Stimulated activated memory B cell treated with anti-CD40 and anti-IgM and Interleukin-4, amounts not matched to agents 10 μg/mL and 1 μg/mL and 100 μg/mL, for 72 hours (primary cell): Measurements from ENCODE around the gene CCHCR1.

Experiments used
- ATAC-seq: fragments of 150-1000 bp; cut with Tn5 transposase; 2 replicates; pipeline ENCODE4 v1.10.0; 2021
- H3K27ac Mint-ChIP-seq: one replicate; pipeline ENCODE4 v1.8.0; 2022; ENCODE audit warnings: mild to moderate bottlenecking, mixed read lengths
- H3K27me3 Mint-ChIP-seq: one replicate; pipeline ENCODE4 v1.8.0; 2022; ENCODE audit warnings: mixed read lengths
- H3K36me3 Mint-ChIP-seq: one replicate; pipeline ENCODE4 v1.8.0; 2022; ENCODE audit warnings: mixed read lengths
- H3K4me1 Mint-ChIP-seq: one replicate; pipeline ENCODE4 v1.8.0; 2022; ENCODE audit warnings: mixed read lengths
- H3K4me3 Mint-ChIP-seq: one replicate; pipeline ENCODE4 v1.8.0; 2022; ENCODE audit warnings: mild to moderate bottlenecking, moderate library complexity, mixed read lengths
- H3K9me3 Mint-ChIP-seq: one replicate; pipeline ENCODE4 v1.8.0; 2022; ENCODE audit warnings: mixed read lengths

CCHCR1 gene

GRCh38 chr6:31158863-31159855 is 1.6 kb upstream of the CCHCR1 start:
- Mint-ChIP-seq H3K4me3 (peak overlapping the region; percentile 85), H3K27ac (peak overlapping the region; percentile 85), H3K4me1 (peaks cover 58% of the 10 kb centered on the region), H3K27me3 (no peaks in the 10 kb centered on the region), H3K36me3 (peaks cover 26% of the 10 kb centered on the region), H3K9me3 (no peaks in the 10 kb centered on the region)
- ATAC-seq: no peak

GRCh38 chr6:31158140-31158862 is 699 bp upstream of the CCHCR1 start, which contains the start of gene TCF19:
Gene TCF19 (plus strand): TSS chr6:31158589. CDS start chr6:31159470, 881 bp downstream.
- Mint-ChIP-seq H3K4me3 (peak within 1 kb of the TSS; percentile 85), H3K36me3 (peaks cover 27% of the 10 kb centered on the region), H3K27ac (peak within 1 kb of the TSS; percentile 85), H3K4me1 (peaks cover 50% of the 10 kb centered on the region), H3K27me3 (no peaks in the 10 kb centered on the region), H3K9me3 (no peaks in the 10 kb centered on the region)
- peak; percentile 96 for ATAC-seq

GRCh38 chr6:31156641-31157040 is 961 bp downstream of the CCHCR1 start:
- Mint-ChIP-seq H3K36me3 (peaks cover 24% of the 10 kb centered on the region), H3K27ac (no peak overlapping the region), H3K27me3 (no peaks in the 10 kb centered on the region), H3K4me3 (no peak overlapping the region), H3K9me3 (no peaks in the 10 kb centered on the region), H3K4me1 (peaks cover 35% of the 10 kb centered on the region)
- ATAC-seq: no peak

GRCh38 chr6:31154436-31154835 is 3.2 kb downstream of the CCHCR1 start:
- Mint-ChIP-seq H3K27me3 (no peaks in the 10 kb centered on the region), H3K9me3 (no peaks in the 10 kb centered on the region), H3K4me1 (peaks cover 24% of the 10 kb centered on the region), H3K4me3 (no peak overlapping the region), H3K36me3 (peaks cover 37% of the 10 kb centered on the region), H3K27ac (no peak overlapping the region)
- no peak for ATAC-seq

GRCh38 chr6:31152781-31153180 is 4.8 kb downstream of the CCHCR1 start:
- H3K27ac Mint-ChIP-seq: no peak overlapping the region

GRCh38 chr6:31149827-31150447 is 7.7 kb downstream of the CCHCR1 start:
- no peak overlapping the region for H3K4me3 Mint-ChIP-seq
- peaks cover 8% of the 10 kb centered on the region for H3K4me1 Mint-ChIP-seq
- no peaks in the 10 kb centered on the region for H3K27me3 Mint-ChIP-seq
- no peaks in the 10 kb centered on the region for H3K9me3 Mint-ChIP-seq
- ATAC-seq: no peak
- H3K36me3 Mint-ChIP-seq: peaks cover 51% of the 10 kb centered on the region
- no peak overlapping the region for H3K27ac Mint-ChIP-seq

More at GRCh38 chr6:31152781-31153180, 4.8 kb downstream of the CCHCR1 start:
- no peak for ATAC-seq
- Mint-ChIP-seq H3K36me3 (peaks cover 41% of the 10 kb centered on the region), H3K27me3 (no peaks in the 10 kb centered on the region), H3K4me1 (peaks cover 17% of the 10 kb centered on the region), H3K9me3 (no peaks in the 10 kb centered on the region), H3K4me3 (no peak overlapping the region)

GRCh38 chr6:31145386-31145785 is 12.2 kb downstream of the CCHCR1 start:
- Mint-ChIP-seq H3K36me3 (peaks cover 37% of the 10 kb centered on the region), H3K9me3 (no peaks in the 10 kb centered on the region), H3K4me1 (peaks cover 8% of the 10 kb centered on the region), H3K27me3 (no peaks in the 10 kb centered on the region), H3K4me3 (no peak overlapping the region), H3K27ac (no peak overlapping the region)
- no peak for ATAC-seq

GRCh38 chr6:31144970-31145340 is 12.6 kb downstream of the CCHCR1 start:
- no peak overlapping the region for H3K27ac Mint-ChIP-seq
- ATAC-seq: no peak
- no peaks in the 10 kb centered on the region for H3K9me3 Mint-ChIP-seq
- no peaks in the 10 kb centered on the region for H3K27me3 Mint-ChIP-seq
- H3K4me1 Mint-ChIP-seq: peaks cover 8% of the 10 kb centered on the region
- H3K36me3 Mint-ChIP-seq: peaks cover 36% of the 10 kb centered on the region
- H3K4me3 Mint-ChIP-seq: no peak overlapping the region

- Mint-ChIP-seq H3K36me3 (peaks cover 30% of the 10 kb centered on the region), H3K27me3 (no peaks in the 10 kb centered on the region), H3K4me1 (peaks cover 8% of the 10 kb centered on the region), H3K4me3 (no peak overlapping the region), H3K27ac (no peak overlapping the region), H3K9me3 (no peaks in the 10 kb centered on the region)
- no peak for ATAC-seq
Measured at GRCh38 chr6:31144296-31144969, 13.2 kb downstream of the CCHCR1 start.

GRCh38 chr6:31143148-31143547 is 14.5 kb downstream of the CCHCR1 start:
- no peaks in the 10 kb centered on the region for H3K9me3 Mint-ChIP-seq
- H3K4me3 Mint-ChIP-seq: no peak overlapping the region
- peaks cover 4% of the 10 kb centered on the region for H3K4me1 Mint-ChIP-seq
- peaks cover 27% of the 10 kb centered on the region for H3K36me3 Mint-ChIP-seq
- no peak for ATAC-seq
- no peaks in the 10 kb centered on the region for H3K27me3 Mint-ChIP-seq
- no peak overlapping the region for H3K27ac Mint-ChIP-seq

GRCh38 chr6:31142361-31142761 is 15.2 kb downstream of the CCHCR1 start:
- no peaks in the 10 kb centered on the region for H3K27me3 Mint-ChIP-seq
- no peak for ATAC-seq
- peaks cover 9% of the 10 kb centered on the region for H3K4me1 Mint-ChIP-seq
- H3K27ac Mint-ChIP-seq: no peak overlapping the region
- H3K36me3 Mint-ChIP-seq: peaks cover 27% of the 10 kb centered on the region
- no peaks in the 10 kb centered on the region for H3K9me3 Mint-ChIP-seq
- no peak overlapping the region for H3K4me3 Mint-ChIP-seq

GRCh38 chr6:31140643-31141042 is 17.0 kb downstream of the CCHCR1 start:
- no peak for ATAC-seq
- Mint-ChIP-seq H3K27ac (no peak overlapping the region), H3K36me3 (peaks cover 21% of the 10 kb centered on the region), H3K27me3 (no peaks in the 10 kb centered on the region), H3K4me1 (peaks cover 11% of the 10 kb centered on the region), H3K4me3 (no peak overlapping the region), H3K9me3 (no peaks in the 10 kb centered on the region)

GRCh38 chr6:31139599-31139998 is 18.0 kb downstream of the CCHCR1 start:
- Mint-ChIP-seq H3K4me3 (no peak overlapping the region), H3K27ac (no peak overlapping the region), H3K9me3 (no peaks in the 10 kb centered on the region), H3K27me3 (no peaks in the 10 kb centered on the region), H3K36me3 (peaks cover 11% of the 10 kb centered on the region), H3K4me1 (peaks cover 11% of the 10 kb centered on the region)
- ATAC-seq: no peak

- H3K9me3 Mint-ChIP-seq: no peaks in the 10 kb centered on the region
- no peak for ATAC-seq
- no peaks in the 10 kb centered on the region for H3K27me3 Mint-ChIP-seq
- peaks cover 6% of the 10 kb centered on the region for H3K36me3 Mint-ChIP-seq
- H3K4me3 Mint-ChIP-seq: peak within 1 kb of the TSS; percentile 13
- peak within 1 kb of the TSS; percentile 68 for H3K27ac Mint-ChIP-seq
- peaks cover 11% of the 10 kb centered on the region for H3K4me1 Mint-ChIP-seq
Measured at GRCh38 chr6:31138982-31139381, 18.6 kb downstream of the CCHCR1 start, which contains the start of gene PSORS1C2. Gene PSORS1C2 (minus strand): TSS chr6:31139066. CDS start chr6:31139026, 40 bp downstream.
